ENCODE data around the gene PRX.
"Not testable (repeated sequence)": the region's sequence is repeated elsewhere in the genome, so short reads cannot be mapped to it uniquely, and the experiment has no call there.

Gene PRX

GRCh38 chr19:40392894-40393517, 20.2 kb downstream of the PRX start:
- no peak for DNase-seq (ENCODE audit: low read depth, low spot score)
- no peak overlapping the region for H3K27ac ChIP-seq

- DNase-seq (ENCODE audit: low read depth, low spot score) = no peak
- no peak overlapping the region for H3K27ac ChIP-seq
Observed at GRCh38 chr19:40392123-40392522, 21.1 kb downstream of the PRX start.

GRCh38 chr19:40390084-40390742, 23.0 kb downstream of the PRX start, which contains the start of gene HIPK4:
HIPK4 (minus strand) TSS chr19:40390181; CDS start chr19:40389902, 279 bp downstream.
- no peak for DNase-seq (ENCODE audit: low read depth, low spot score)

GRCh38 chr19:40389404-40390083, 23.6 kb downstream of the PRX start:
- no peak for DNase-seq (ENCODE audit: low read depth, low spot score)
- no peak overlapping the region for H3K27ac ChIP-seq

More at GRCh38 chr19:40390084-40390742, 23.0 kb downstream of the PRX start, which contains the start of gene HIPK4:
- no peak within 1 kb of the TSS for H3K27ac ChIP-seq

- DNase-seq (ENCODE audit: low read depth, low spot score) = no peak
- no peak overlapping the region for H3K27ac ChIP-seq
Observed at GRCh38 chr19:40388481-40388880, 24.7 kb downstream of the PRX start.

- DNase-seq (ENCODE audit: low read depth, low spot score) = no peak
- H3K27ac ChIP-seq = no peak overlapping the region
Observed at GRCh38 chr19:40387155-40387554, 26.0 kb downstream of the PRX start.

- H3K27ac ChIP-seq = no peak overlapping the region
- no peak for DNase-seq (ENCODE audit: low read depth, low spot score)
Observed at GRCh38 chr19:40383668-40384248, 29.4 kb downstream of the PRX start.

GRCh38 chr19:40381321-40381720, 31.9 kb downstream of the PRX start:
- no peak for DNase-seq (ENCODE audit: low read depth, low spot score)
- no peak overlapping the region for H3K27ac ChIP-seq

- DNase-seq (ENCODE audit: low read depth, low spot score) = no peak
Observed at GRCh38 chr19:40380199-40381037, 32.8 kb downstream of the PRX start.

GRCh38 chr19:40379446-40380198, 33.6 kb downstream of the PRX start:
- DNase-seq (ENCODE audit: low read depth, low spot score) = no peak
- H3K27ac ChIP-seq = no peak overlapping the region

More at GRCh38 chr19:40380199-40381037, 32.8 kb downstream of the PRX start:
- no peak overlapping the region for H3K27ac ChIP-seq

- no peak overlapping the region for H3K27ac ChIP-seq
- DNase-seq (ENCODE audit: low read depth, low spot score) = no peak
Observed at GRCh38 chr19:40378509-40378908, 34.7 kb downstream of the PRX start.

GRCh38 chr19:40377876-40378385, 35.2 kb downstream of the PRX start:
- no peak overlapping the region for H3K27ac ChIP-seq
- DNase-seq (ENCODE audit: low read depth, low spot score) = no peak

- H3K27ac ChIP-seq = no peak overlapping the region
- DNase-seq (ENCODE audit: low read depth, low spot score) = no peak
Observed at GRCh38 chr19:40376286-40376862, 36.8 kb downstream of the PRX start.

- no peak overlapping the region for H3K27ac ChIP-seq
- no peak for DNase-seq (ENCODE audit: low read depth, low spot score)
Observed at GRCh38 chr19:40374084-40374483, 39.1 kb downstream of the PRX start.

- H3K27ac ChIP-seq = no peak overlapping the region
- no peak for DNase-seq (ENCODE audit: low read depth, low spot score)
Observed at GRCh38 chr19:40371802-40372122, 41.4 kb downstream of the PRX start.

GRCh38 chr19:40370997-40371801, 42.0 kb downstream of the PRX start:
- DNase-seq (ENCODE audit: low read depth, low spot score) = no peak
- H3K27ac ChIP-seq = no peak overlapping the region

- DNase-seq (ENCODE audit: low read depth, low spot score) = not testable (repeated sequence)
Observed at GRCh38 chr19:40370253-40370652, 42.9 kb downstream of the PRX start.

GRCh38 chr19:40369797-40370196, 43.4 kb downstream of the PRX start:
- DNase-seq (ENCODE audit: low read depth, low spot score) = no peak
- H3K27ac ChIP-seq = no peak overlapping the region

More at GRCh38 chr19:40370253-40370652, 42.9 kb downstream of the PRX start:
- H3K27ac ChIP-seq = not testable (repeated sequence)
